ENCODE measurements around the gene COBL. TPM values are rescaled to one million over a fixed set of nuclear protein-coding genes. Genes with fewer than 3 reads are reported as not detected.

COBL gene
- total and polyA plus RNA-seq, 2 of the 8 experiments (the other 6 are each of a cell fraction or from before 2014, with no cell fraction given): 13.8 to 40.4 TPM

- Histone ChIP-seq H2BK5ac (ENCODE audit: low read depth, low read length) (no peak overlapping the region), H3K36me3 (ENCODE audit: control insufficient read depth in 2 of 4, insufficient read depth in 4 of 4, low read length in 3 of 4) (no peaks in the 10 kb centered on the region), H3K23ac (ENCODE audit: insufficient read length) (no peak overlapping the region), H3K27me3 (replicated peaks in 1 of 4; ENCODE audit: control insufficient read depth in 3 of 4, extremely low read depth in 1 of 4, insufficient read depth in 3 of 4, low read length in 3 of 4) (no peaks in the 10 kb centered on the region), H3K4me1 (replicated peaks in 1 of 4; ENCODE audit: control insufficient read depth in 3 of 4, insufficient read depth in 4 of 4, low read length in 3 of 4) (peaks cover 0 to 10% (median 0%) of the 10 kb centered on the region in 4 experiments; a peak in 2 of 7 replicates), H4K91ac (replicated peaks; ENCODE audit: insufficient read length, low read length) (no peak overlapping the region), H3K18ac (ENCODE audit: extremely low read depth, low read length) (no peak overlapping the region), H3K23me2 (ENCODE audit: low read depth, low read length) (no peaks in the 10 kb centered on the region), H4K8ac (ENCODE audit: extremely low read depth, insufficient read depth, low read length) (no peak overlapping the region), H4K5ac (ENCODE audit: insufficient read length, low read depth, low read length) (no peak overlapping the region), H2BK15ac (ENCODE audit: low read length) (no peak overlapping the region), H3K9me3 (ENCODE audit: insufficient read depth in 2 of 2, low read depth in 1 of 2, low read length in 1 of 2) (no peaks in the 10 kb centered on the region), H2BK120ac (replicated peaks; ENCODE audit: low read depth, low read length) (no peak overlapping the region), H2AK5ac (ENCODE audit: low read depth, low read length) (no peak overlapping the region), H3K27ac (ENCODE audit: low read depth, low read length) (no peak overlapping the region), H2BK20ac (ENCODE audit: low read length) (no peak overlapping the region), H3K79me2 (ENCODE audit: control insufficient read depth in 1 of 2, insufficient read depth in 2 of 2, low read length in 2 of 2) (peaks cover 0 to 49% of the 10 kb centered on the region in 2 experiments; a peak in 3 of 4 replicates), H3K4ac (replicated peaks; ENCODE audit: insufficient read length, low read depth, low read length) (no peak overlapping the region), H2AFZ (ENCODE audit: low read length) (no peak overlapping the region), H3K14ac (ENCODE audit: insufficient read length) (no peak overlapping the region), H3K56ac (replicated peaks; ENCODE audit: insufficient read length, low read depth, low read length) (no peak overlapping the region), H3K4me2 (ENCODE audit: insufficient read depth in 1 of 2, low read depth in 2 of 2, low read length in 2 of 2) (no peak overlapping the region), H4K20me1 (replicated peaks in 1 of 2; ENCODE audit: control insufficient read depth in 1 of 2, insufficient read depth in 2 of 2, low read length in 2 of 2) (peaks cover 2 to 12% of the 10 kb centered on the region in 2 experiments), H3K4me3 (ENCODE audit: extremely low read depth in 1 of 4, insufficient read depth in 2 of 4, low read depth in 3 of 4, low read length in 4 of 4) (no peak overlapping the region), H3K9ac (replicated peaks in 1 of 4; ENCODE audit: extremely low read depth in 1 of 4, low read depth in 3 of 4, low read length in 3 of 4) (no peak overlapping the region), H2BK12ac (ENCODE audit: low read depth, low read length) (no peak overlapping the region), H3K79me1 (ENCODE audit: low read depth, low read length) (peaks cover 8% of the 10 kb centered on the region; the same call in 1 of the 2 replicates)
- TF ChIP-seq SP1 (IDR thresholded peaks at IDR 0.05; ENCODE audit: low read depth, low read length) (no peak), SUZ12 (IDR thresholded peaks at IDR 0.05; ENCODE audit: low read length) (no peak), KDM4A (IDR thresholded peaks at IDR 0.05; ENCODE audit: low read depth, low read length, severe bottlenecking) (no peak), BACH1 (IDR thresholded peaks at IDR 0.05; ENCODE audit: low read length) (no peak), TCF12 (IDR thresholded peaks at IDR 0.05; ENCODE audit: low read depth, low read length) (no peak), TEAD4 (IDR thresholded peaks at IDR 0.05; ENCODE audit: low read depth, low read length) (no peak), SAP30 (IDR thresholded peaks at IDR 0.05; ENCODE audit: insufficient read depth, insufficient replicate concordance, low read length) (no peak), CBX5 (IDR thresholded peaks at IDR 0.05; ENCODE audit: low read depth, low read length) (no peak)
- no peak for FAIRE-seq
- DNase-seq (ENCODE audit: low read depth in 1 of 2, low spot score in 2 of 2): no peak
- WGBS, 2 experiments (ENCODE audit: extremely low coverage in 1 of 2, insufficient coverage in 1 of 2, insufficient read length in 1 of 2, insufficient replicate concordance in 2 of 2, low coverage in 1 of 2, low lambda C conversion rate in 2 of 2, missing lambda C conversion rate in 1 of 2): 95% methylated on average over 7 of the region's 7 CpGs; no CpG with 5 or more reads in 1 of the 2 experiments
- ChIA-PET POLR2A (ENCODE audit: partially characterized antibody) (interaction anchor here (0.6 kb wide), 1 partner anchor 40 kb away, joined by 4 read pairs; no protein-coding TSS in a partner anchor), CTCF (ENCODE audit: partially characterized antibody) (interaction anchor here (0.7 to 2.1 kb wide), 5 partner anchors 8 to 122 kb away, joined by 3 to 8 read pairs (median 5); no protein-coding TSS in a partner anchor)
Observed at GRCh38 chr7:51244885-51245284, 71.7 kb downstream of the COBL start.
